ENCODE measurements around the gene AJM1. TPM values are rescaled to one million over a fixed set of nuclear protein-coding genes. Genes with fewer than 3 reads are reported as not detected.

Gene AJM1
- polyA plus RNA-seq, 1 donor from 2014 or later = 0.10 TPM

Other genes starting within 250 kb of the AJM1 start
- not detected for gene EGFL7, start 179.6 kb upstream of the AJM1 start, polyA plus RNA-seq
- gene AGPAT2, start 155.0 kb upstream of the AJM1 start, polyA plus RNA-seq = 42.0 TPM
- gene DIPK1B, start 129.9 kb upstream of the AJM1 start, polyA plus RNA-seq = 0.90 TPM
- 68.0 TPM for gene LCN10, start 99.5 kb upstream of the AJM1 start, polyA plus RNA-seq
- not detected for gene LCN6, start 94.0 kb upstream of the AJM1 start, polyA plus RNA-seq
- gene LCN8, start 84.2 kb upstream of the AJM1 start, polyA plus RNA-seq = 0.44 TPM
- not detected for gene LCN15, start 78.0 kb upstream of the AJM1 start, polyA plus RNA-seq
- gene TMEM141, start 51.1 kb upstream of the AJM1 start, polyA plus RNA-seq = 45.9 TPM
- 0.78 TPM for gene CCDC183, start 46.1 kb upstream of the AJM1 start, polyA plus RNA-seq
- gene RABL6, start 34.5 kb upstream of the AJM1 start, polyA plus RNA-seq = 19.7 TPM
- gene PHPT1, start 6.9 kb downstream of the AJM1 start, polyA plus RNA-seq = 91.6 TPM
- gene MAMDC4, start 9.9 kb downstream of the AJM1 start, polyA plus RNA-seq = 0.11 TPM
- 378 TPM for gene EDF1, start 23.8 kb downstream of the AJM1 start, polyA plus RNA-seq
- gene TRAF2, start 44.0 kb downstream of the AJM1 start, polyA plus RNA-seq = 42.8 TPM
- 108 TPM for gene FBXW5, start 102.3 kb downstream of the AJM1 start, polyA plus RNA-seq
- not detected for gene C8G, start 102.8 kb downstream of the AJM1 start, polyA plus RNA-seq
- not detected for gene LCN12, start 109.8 kb downstream of the AJM1 start, polyA plus RNA-seq
- gene PTGDS, start 135.0 kb downstream of the AJM1 start, polyA plus RNA-seq = not detected
- not detected for gene LCNL1, start 140.5 kb downstream of the AJM1 start, polyA plus RNA-seq
- gene PAXX, start 149.9 kb downstream of the AJM1 start, polyA plus RNA-seq = 64.3 TPM
- gene CLIC3, start 154.1 kb downstream of the AJM1 start, polyA plus RNA-seq = 3.5 TPM
- 3.9 TPM for gene ABCA2, start 185.8 kb downstream of the AJM1 start, polyA plus RNA-seq
- gene FUT7, start 189.6 kb downstream of the AJM1 start, polyA plus RNA-seq = 26.6 TPM
- gene NPDC1, start 203.7 kb downstream of the AJM1 start, polyA plus RNA-seq = 2.0 TPM
- gene ENTPD2, start 211.6 kb downstream of the AJM1 start, polyA plus RNA-seq = not detected
- gene SAPCD2, start 228.1 kb downstream of the AJM1 start, polyA plus RNA-seq = 0.38 TPM
- 3.0 TPM for gene UAP1L1, start 235.0 kb downstream of the AJM1 start, polyA plus RNA-seq
- gene MAN1B1, start 244.5 kb downstream of the AJM1 start, polyA plus RNA-seq = 27.5 TPM